ELF-1 (cell line): Measurements from ENCODE around the gene SLC35A5.
A peak's percentile ranks its signal among the peaks of the same experiment; 100 is the strongest.

Source experiments
- DNase-seq: peaks from one replicate; pipeline ENCODE4 v3.0.0-alpha.2; 2016; ENCODE audit warnings: low read depth, low spot score

SLC35A5 gene

DNA sequence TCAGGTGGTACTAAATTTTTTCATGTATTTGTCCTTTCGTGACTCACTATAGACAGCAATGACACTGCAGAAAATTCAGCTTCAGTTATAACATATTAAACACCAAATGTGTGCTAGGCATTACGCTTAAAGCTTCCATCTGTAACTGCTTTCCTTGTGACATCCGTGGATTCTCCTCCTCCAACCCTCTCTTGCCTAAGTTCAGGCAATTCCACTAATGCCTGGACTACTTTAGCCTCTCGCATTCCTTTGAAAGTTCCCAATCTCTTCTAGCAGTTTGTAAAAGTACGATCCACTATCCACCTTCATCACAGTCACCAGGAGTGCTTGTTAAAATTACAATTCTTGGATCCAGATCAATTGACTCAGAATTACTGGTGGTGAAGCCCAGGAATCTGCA lies 61.4 kb downstream of the SLC35A5 start:
- no peak for DNase-seq

DNA sequence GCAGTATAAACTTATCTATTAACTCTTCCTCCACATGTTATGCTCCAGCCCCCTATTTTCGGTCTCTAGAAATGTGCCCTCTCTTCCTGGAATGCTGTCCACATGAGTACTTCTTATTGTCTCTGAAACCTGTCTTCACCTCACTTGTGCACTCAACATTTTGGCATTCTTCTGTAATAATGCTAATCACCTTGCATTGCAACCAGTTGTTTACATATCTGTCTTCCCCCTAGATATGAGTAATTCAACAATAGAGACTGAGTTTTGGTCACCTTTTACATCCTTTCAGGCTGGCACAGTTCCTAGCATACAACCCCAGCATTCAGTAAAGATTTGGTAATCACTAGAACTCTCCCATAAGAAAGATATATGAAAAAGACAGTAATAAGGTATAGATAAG lies 61.9 kb downstream of the SLC35A5 start:
- no peak for DNase-seq

GRCh38 chr3:112627419-112627818 lies 65.6 kb downstream of the SLC35A5 start:
- no peak for DNase-seq

- DNase-seq, result no peak
Measured at GRCh38 chr3:112627919-112628466, 66.1 kb downstream of the SLC35A5 start.

DNA sequence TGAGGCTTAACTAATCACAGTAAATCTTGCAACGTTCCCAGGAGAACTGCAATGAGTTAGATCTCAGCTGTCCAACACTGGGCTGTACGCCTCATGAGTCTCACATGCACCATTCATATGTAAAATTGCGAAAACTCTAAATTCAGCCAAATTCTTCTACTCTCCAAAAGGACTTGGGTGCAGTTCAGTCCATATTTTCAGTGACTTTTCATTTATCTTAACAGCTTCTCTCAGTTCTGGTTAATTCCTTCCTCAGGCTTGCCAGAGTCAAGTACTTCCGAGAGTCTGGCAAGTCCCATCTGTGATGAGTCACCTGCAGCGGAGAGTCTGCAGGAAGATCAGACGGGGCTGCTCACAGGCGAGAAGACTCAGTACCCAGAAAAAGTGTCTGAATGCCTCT lies 67.6 kb downstream of the SLC35A5 start:
- DNase-seq, result peak; percentile 47

DNA sequence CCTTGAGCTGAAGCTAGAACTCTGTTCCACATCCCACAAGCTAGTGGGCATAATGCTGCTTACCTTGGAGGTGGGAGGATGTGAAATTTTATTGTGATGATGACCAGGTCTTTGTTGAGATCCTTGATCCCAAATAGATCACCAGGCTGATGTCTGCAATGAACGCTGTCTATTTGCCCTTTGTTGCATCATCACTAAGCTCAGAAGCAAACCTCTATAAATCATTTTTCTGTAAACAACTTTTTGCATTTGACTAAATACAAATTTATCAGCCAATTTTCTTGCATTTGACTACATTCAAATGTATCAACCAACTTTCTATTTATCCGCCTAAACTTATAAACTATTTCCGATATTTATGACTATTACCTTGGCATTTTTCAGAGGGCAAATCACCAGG lies 69.4 kb downstream of the SLC35A5 start:
- no peak for DNase-seq

GRCh38 chr3:112632596-112632995 lies 70.8 kb downstream of the SLC35A5 start:
- peak; percentile 70 for DNase-seq

DNA sequence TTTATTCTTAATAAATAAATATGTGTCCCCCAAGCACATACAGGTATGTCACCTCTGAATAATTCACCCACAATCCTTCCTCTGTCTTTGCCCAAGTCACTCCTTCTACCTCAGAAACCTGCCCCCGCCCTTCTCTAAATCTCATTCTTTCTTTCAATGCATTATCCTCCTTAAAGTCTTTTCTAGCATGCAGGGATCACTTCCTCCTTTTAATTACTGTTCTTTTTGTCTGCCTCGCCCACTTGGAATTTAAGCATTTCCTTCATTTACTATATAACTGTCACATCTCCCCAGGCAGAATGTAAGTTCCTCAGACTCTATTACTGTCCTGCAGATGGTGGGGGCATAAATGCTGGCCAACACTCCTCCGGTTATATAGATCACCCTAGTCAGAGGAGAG lies 71.3 kb downstream of the SLC35A5 start:
- no peak for DNase-seq

GRCh38 chr3:112633757-112634156 lies 71.9 kb downstream of the SLC35A5 start:
- no peak for DNase-seq

- no peak for DNase-seq
Measured at GRCh38 chr3:112634786-112635541, 73.1 kb downstream of the SLC35A5 start.
